ENCODE results near the gene SUGCT.
"Not testable (repeated sequence)": the region's sequence is repeated elsewhere in the genome, so short reads cannot be mapped to it uniquely, and the experiment has no call there.

Gene SUGCT

DNA sequence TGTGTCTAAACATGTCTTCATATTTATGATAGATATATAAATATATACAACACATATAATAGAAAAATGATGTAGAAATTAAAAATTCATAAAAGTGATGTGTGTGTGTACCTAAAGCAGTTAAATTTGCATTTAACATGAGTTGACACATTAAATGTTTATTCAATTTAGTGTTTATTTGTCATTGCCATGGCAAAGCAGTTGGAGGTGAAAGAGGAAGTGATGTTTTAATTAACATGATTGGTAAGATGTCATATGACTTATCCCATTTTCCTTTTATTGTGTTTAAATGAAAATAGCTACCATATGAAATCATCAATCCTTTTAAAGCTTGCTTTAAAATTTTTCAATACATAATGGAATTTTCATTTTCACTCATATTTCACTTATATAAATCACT is 452.6 kb downstream of the SUGCT start:
- FAIRE-seq: no peak

- FAIRE-seq: no peak
Observed at GRCh38 chr7:40595129-40595528, 460.3 kb downstream of the SUGCT start.

DNA sequence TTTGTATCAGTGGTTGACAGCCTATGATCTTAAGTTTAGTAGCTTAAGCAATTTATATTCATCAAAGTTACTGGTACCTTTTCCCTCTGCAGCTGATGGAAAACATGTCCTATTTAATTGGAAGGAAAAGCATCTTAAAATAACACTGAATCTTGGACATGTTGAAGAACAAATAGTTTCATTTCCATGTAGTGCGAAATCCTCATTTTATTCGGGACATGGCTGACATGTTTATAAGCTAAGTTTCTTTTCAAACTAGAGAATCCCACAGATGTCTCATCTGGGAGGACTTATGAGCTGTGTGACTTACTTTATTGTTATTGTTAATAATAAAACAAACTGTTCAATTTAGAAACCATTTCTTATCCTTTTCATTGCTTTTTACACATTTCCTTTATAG is 461.0 kb downstream of the SUGCT start:
- no peak for FAIRE-seq

DNA sequence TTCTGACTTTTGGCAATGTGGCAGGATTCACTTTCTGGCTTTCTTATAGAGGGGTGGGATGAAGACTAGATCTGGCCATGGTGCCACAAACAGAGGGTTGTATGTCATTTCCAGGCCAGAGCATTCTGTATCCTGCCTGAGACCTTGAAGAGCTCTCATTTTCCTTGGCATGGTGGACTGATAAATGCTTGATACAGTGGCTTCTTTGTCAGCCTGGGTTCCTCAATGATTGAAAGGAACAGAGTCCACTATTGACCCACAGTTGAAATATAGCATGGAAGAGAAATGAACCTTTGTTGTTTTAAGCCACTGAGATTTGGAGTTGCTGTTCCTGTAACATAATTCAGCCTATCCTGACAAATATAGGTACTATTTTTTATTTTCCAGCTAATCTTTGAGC is 462.7 kb downstream of the SUGCT start:
- FAIRE-seq: no peak

GRCh38 chr7:40598915-40599314 is 464.1 kb downstream of the SUGCT start:
- no peak for FAIRE-seq

DNA sequence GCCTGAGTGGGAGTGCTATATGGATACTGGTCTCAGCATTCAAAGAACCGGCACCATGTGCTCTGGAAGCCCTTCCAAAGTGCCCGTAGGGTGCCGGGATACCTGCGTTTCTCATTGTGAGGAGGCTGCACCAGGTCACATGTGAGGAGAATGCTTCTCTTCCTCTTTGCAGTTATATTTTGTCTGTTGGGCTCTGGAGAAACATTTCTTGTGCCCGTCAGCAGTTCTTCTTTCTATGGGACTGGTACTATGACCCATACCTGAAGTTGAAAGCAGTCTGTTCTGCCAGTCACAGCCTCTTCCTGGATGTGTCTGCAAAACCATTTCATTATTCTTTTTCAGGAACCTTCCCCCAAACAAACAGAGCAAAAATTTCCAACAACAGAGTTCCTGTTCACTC is 465.0 kb downstream of the SUGCT start:
- no peak for FAIRE-seq

- FAIRE-seq: not testable (repeated sequence)
Observed at GRCh38 chr7:40602351-40602750, 467.5 kb downstream of the SUGCT start.

DNA sequence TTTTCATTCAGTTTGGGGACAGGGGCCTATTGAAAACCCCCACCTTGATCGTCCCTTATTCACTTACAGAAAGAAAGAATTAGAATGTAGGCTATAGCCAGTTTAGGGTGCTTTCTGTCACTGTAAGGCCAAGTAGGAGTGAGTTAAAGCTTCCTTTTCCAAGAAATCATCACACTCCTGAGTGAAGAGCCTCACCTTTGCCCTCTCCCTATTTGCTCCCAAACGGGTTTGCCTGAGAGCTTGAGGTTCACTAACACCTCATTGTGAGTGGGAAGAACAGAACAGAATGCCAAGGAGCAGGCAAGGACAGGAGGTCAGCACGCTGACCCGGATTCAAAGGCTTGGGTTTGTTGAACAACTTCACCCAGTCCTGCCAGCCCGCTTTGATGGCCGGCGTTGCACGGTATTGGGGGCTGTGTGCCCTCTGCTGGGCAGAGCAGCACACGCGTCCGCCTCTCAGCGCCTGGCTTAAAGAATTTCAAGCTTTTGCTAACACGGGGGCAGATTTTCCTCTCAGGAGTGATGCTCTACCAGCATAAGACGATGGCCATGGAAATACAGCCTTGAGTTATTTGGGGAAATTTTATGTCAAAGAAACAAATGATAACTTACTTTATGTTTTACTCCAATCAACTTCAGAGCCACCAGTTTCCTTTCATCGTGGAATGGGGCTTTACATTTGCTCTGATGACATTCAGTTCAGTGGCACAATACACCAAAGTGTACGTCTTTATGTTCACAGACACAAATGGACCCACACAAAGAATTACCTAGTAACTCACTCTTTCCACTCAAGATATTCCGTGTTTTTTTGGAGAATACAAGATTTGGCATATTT is 470.0 kb downstream of the SUGCT start:
- no peak for FAIRE-seq

- FAIRE-seq: no peak
Observed at GRCh38 chr7:40608321-40609075, 473.7 kb downstream of the SUGCT start.

DNA sequence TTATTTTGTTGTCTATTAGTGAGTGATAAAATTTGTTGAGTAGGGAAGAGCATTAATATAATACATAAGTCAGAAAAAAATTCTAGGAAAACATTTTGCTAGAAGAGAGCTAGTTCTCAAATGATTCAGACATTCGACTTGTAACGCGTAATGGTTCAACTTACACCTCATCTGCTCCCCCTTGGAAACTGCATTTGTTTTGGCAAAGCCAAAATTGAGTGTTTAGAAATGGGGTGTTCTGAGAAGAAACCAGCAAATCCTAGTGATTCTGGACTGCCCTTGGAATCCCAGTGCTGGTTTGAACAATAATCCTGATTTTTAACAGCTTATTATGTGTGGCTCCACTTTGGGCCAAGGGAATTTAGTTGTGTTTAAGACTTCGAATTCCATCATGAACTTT is 475.7 kb downstream of the SUGCT start:
- FAIRE-seq: no peak

GRCh38 chr7:40611095-40611871 is 476.5 kb downstream of the SUGCT start:
- no peak for FAIRE-seq

DNA sequence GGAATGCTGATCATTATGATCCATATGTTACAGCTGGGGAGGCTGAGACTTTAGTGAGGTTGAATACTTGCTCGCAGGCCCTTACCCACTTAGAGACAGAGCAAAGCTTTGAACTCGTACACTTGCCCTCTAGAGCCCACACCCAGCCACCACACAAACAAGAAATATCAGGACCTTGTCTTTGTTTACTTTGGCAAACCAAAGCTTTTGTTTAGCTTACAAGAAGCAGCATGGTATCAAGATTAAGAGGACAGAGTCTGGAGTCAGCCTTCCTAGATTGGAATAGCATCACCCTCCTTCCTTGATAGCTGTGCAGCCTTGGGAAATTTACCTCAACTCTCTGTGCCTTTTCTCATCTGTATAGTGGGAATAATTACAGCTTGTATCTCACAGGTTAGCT is 477.5 kb downstream of the SUGCT start:
- no peak for FAIRE-seq

GRCh38 chr7:40619647-40620046 is 484.8 kb downstream of the SUGCT start:
- no peak for FAIRE-seq

- no peak for FAIRE-seq
Observed at GRCh38 chr7:40621592-40621998, 486.8 kb downstream of the SUGCT start.

DNA sequence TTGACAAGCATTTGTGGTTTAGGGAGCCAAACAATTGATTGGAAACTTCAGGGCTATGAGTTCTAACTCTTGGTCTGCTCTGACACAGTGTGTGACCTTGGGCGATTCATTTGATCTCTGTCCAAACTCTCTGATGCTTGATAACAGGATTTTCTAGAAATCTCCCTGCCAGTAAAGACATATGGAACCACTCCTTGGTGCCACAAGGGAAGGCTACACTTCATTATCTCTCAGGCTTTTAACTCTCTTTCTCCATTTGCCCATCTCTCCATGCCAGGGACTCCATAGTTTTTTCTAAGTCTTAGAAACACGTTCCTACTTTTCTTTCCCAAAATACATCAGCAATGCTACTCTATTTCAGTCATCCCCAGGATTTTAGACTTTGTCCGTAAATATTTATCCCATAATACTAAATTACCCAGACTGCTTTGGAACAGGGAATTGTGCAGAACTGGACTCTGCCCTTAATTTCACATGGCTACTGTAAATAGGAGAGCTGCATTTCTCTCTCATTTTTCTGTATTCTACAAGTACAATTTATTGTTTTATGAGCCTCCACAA is 488.2 kb downstream of the SUGCT start:
- FAIRE-seq: no peak

DNA sequence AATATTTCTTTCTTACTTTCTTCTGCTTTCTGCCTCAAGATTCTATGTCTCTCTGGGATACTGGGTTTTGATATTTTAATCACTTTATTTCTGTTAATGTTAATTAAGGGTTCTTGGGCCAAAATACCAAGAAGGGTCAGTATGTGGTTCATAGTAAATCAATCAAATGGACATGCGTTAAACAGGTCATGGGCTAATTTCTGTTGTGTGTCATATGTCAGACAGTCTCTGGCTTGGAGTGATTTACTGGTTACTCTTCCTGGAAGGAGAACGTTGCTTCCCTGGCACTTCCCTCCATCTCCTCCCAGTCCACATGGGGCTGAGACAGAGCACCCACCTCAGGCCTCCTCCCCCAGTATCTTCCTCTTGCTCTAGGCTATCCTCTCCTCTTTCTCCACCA is 489.1 kb downstream of the SUGCT start:
- no peak for FAIRE-seq

GRCh38 chr7:40627361-40627760 is 492.6 kb downstream of the SUGCT start:
- not testable (repeated sequence) for FAIRE-seq

DNA sequence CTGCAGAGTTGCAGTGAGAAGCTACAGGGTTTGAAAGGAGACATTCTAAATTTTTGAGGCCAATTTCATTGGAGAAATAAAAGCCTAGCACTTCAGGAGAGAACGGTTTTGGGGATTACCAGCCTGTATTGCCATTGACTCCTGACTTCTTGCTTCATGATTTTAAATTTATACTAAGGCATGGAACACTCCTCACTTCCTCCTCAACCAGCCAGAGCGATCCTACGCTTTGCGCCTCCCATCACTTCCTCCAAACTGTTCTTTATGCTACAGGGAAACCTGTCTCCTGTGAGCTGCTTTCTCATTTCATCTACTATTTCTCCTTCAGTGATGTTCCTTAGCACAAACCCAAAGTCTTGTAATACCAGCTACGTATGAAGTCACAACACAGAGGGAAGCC is 495.1 kb downstream of the SUGCT start:
- no peak for FAIRE-seq

GRCh38 chr7:40634118-40634517 is 499.3 kb downstream of the SUGCT start:
- no peak for FAIRE-seq

GRCh38 chr7:40638545-40639320 is 503.9 kb downstream of the SUGCT start:
- FAIRE-seq: no peak

GRCh38 chr7:40640566-40640965 is 505.8 kb downstream of the SUGCT start:
- FAIRE-seq: no peak

- no peak for FAIRE-seq
Observed at GRCh38 chr7:40641701-40642100, 506.9 kb downstream of the SUGCT start.

Measured in TTC549 (cell line).